Left lobe of liver (tissue), 2 donors: ENCODE data around the gene FBF1. TPM values are rescaled to one million over a fixed set of nuclear protein-coding genes. Genes with fewer than 3 reads are reported as not detected.
"Not testable (repeated sequence)": the region's sequence is repeated elsewhere in the genome, so short reads cannot be mapped to it uniquely, and the experiment has no call there.

ENCODE experiments used
- ATAC-seq: fragments of 200-7000 bp; cut with Tn5 transposase; one replicate; pipeline ENCODE4 v1.9.1; 2020; ENCODE audit warnings: mild to moderate bottlenecking, moderate library complexity
- DNase-seq: peaks from one replicate; pipeline ENCODE4 v3.0.0-alpha.2; 2020; ENCODE audit warnings: low spot score
- total RNA-seq: library from RNA; stranded (reverse); gene quantifications from one replicate; pipeline ENCODE4 v1.2.1, GENCODE V29; 2021
- donor health status: DM: no; HTN: no; CAD: no; lungs with moderate emphysema.
- donor health status: DM: no; HTN: yes; CAD: no.

The FBF1 gene
- total RNA-seq, 1 donor from 2014 or later = 3.4 TPM

- ATAC-seq = no peak
- peak; percentile 62 for DNase-seq
Measured at GRCh38 chr17:75897160-75898019, 43.5 kb downstream of the FBF1 start.

- DNase-seq = peak; percentile 83
- ATAC-seq = peak; percentile 80
Measured at GRCh38 chr17:75896415-75897159, 44.3 kb downstream of the FBF1 start, which contains the start of gene TRIM65. Gene TRIM65, minus strand, starts transcription at chr17:75896951. Its CDS starts 14 bp downstream, at chr17:75896937.

- ATAC-seq = no peak
- DNase-seq = no peak
Measured at GRCh38 chr17:75895370-75896155, 45.3 kb downstream of the FBF1 start.

GRCh38 chr17:75894049-75894733 is 46.7 kb downstream of the FBF1 start:
- DNase-seq (no peak), ATAC-seq (no peak)

GRCh38 chr17:75893305-75894048 is 47.4 kb downstream of the FBF1 start:
- DNase-seq = no peak
- no peak for ATAC-seq

- ATAC-seq = peak; percentile 17
- DNase-seq = no peak
Measured at GRCh38 chr17:75892556-75893224, 48.2 kb downstream of the FBF1 start.

GRCh38 chr17:75891605-75892555 is 49.0 kb downstream of the FBF1 start:
- ATAC-seq (peak; percentile 51), DNase-seq (peak; percentile 71)

- DNase-seq (peak; percentile 65), ATAC-seq (peak; percentile 52)
Measured at GRCh38 chr17:75891022-75891604, 49.7 kb downstream of the FBF1 start.

- ATAC-seq (no peak), DNase-seq (no peak)
Measured at GRCh38 chr17:75889454-75889853, 51.4 kb downstream of the FBF1 start.

- DNase-seq (no peak), ATAC-seq (no peak)
Measured at GRCh38 chr17:75888484-75888883, 52.4 kb downstream of the FBF1 start.

GRCh38 chr17:75885860-75886259 is 55.0 kb downstream of the FBF1 start:
- ATAC-seq, DNase-seq: not testable (repeated sequence)

- no peak for DNase-seq
- no peak for ATAC-seq
Measured at GRCh38 chr17:75885431-75885830, 55.4 kb downstream of the FBF1 start.

GRCh38 chr17:75881678-75882454 is 59.0 kb downstream of the FBF1 start:
- no peak for DNase-seq

GRCh38 chr17:75880266-75880665 is 60.6 kb downstream of the FBF1 start:
- DNase-seq (no peak), ATAC-seq (no peak)

More at GRCh38 chr17:75881678-75882454, 59.0 kb downstream of the FBF1 start:
- ATAC-seq = no peak

GRCh38 chr17:75878174-75878998 is 62.5 kb downstream of the FBF1 start, which contains the start of gene TRIM47:
Gene TRIM47, minus strand, starts transcription at chr17:75878581. Its CDS starts 33 bp downstream, at chr17:75878548.
- ATAC-seq (peak; percentile 68), DNase-seq (peak; percentile 83)

GRCh38 chr17:75877752-75878173 is 63.1 kb downstream of the FBF1 start:
- ATAC-seq (peak; percentile 65), DNase-seq (peak; percentile 83)
